H9 (cell line): ENCODE measurements around the gene TTLL9. TPM values are rescaled to one million over a fixed set of nuclear protein-coding genes. Genes with fewer than 3 reads are reported as not detected.

Source experiments
- DNase-seq: peaks from one replicate; pipeline ENCODE4 v3.0.0-alpha.2; 2017
- H2AFZ ChIP-seq: one replicate; pipeline ENCODE4 v1.6.1; 2013; ENCODE audit warnings: mild to moderate bottlenecking, low read length, control low read depth, moderate library complexity
- H2AK5ac ChIP-seq: 2 replicates; pipeline ENCODE4 v1.6.1; 2013; ENCODE audit warnings: low read length, control low read depth, mixed read lengths; ENCODE audit not compliant: insufficient read length
- H2BK120ac ChIP-seq: one replicate; pipeline ENCODE4 v1.6.1; 2013; ENCODE audit warnings: low read depth, mild to moderate bottlenecking, low read length, control low read depth, inconsistent platforms; ENCODE audit not compliant: poor library complexity, severe bottlenecking
- H2BK12ac ChIP-seq: 2 replicates; pipeline ENCODE4 v1.6.1; 2013; ENCODE audit warnings: low read length, control low read depth, mixed read lengths, low read depth; ENCODE audit not compliant: insufficient read length
- H2BK15ac ChIP-seq: 2 replicates; pipeline ENCODE4 v1.6.1; 2013; ENCODE audit warnings: low read depth, low read length, control low read depth
- H2BK20ac ChIP-seq: one replicate; pipeline ENCODE4 v1.6.1; 2013; ENCODE audit warnings: low read depth, mild to moderate bottlenecking, low read length, control low read depth, inconsistent platforms; ENCODE audit not compliant: poor library complexity, severe bottlenecking
- H2BK5ac ChIP-seq: 2 replicates; pipeline ENCODE4 v1.6.1; 2013; ENCODE audit warnings: low read length, control low read depth, mixed read lengths; ENCODE audit not compliant: insufficient read length
- H3K14ac ChIP-seq: 2 replicates; pipeline ENCODE4 v1.6.1; 2013; ENCODE audit warnings: low read length, control low read depth; ENCODE audit not compliant: insufficient read depth
- H3K18ac ChIP-seq: 2 replicates; pipeline ENCODE4 v1.6.1; 2013; ENCODE audit warnings: low read depth, mild to moderate bottlenecking, mixed read lengths, low read length, control low read depth; ENCODE audit not compliant: insufficient read length
- H3K23ac ChIP-seq: 2 replicates; pipeline ENCODE4 v1.6.1; 2013; ENCODE audit warnings: low read length, control low read depth, mixed read lengths, low read depth; ENCODE audit not compliant: insufficient read length
- H3K23me2 ChIP-seq: 2 replicates; pipeline ENCODE4 v1.6.1; 2013; ENCODE audit warnings: low read depth, mild to moderate bottlenecking, mixed read lengths, low read length, control low read depth; ENCODE audit not compliant: insufficient read length, poor library complexity, severe bottlenecking
- H3K27ac ChIP-seq: 2 replicates; pipeline ENCODE4 v1.5.1; 2013; ENCODE audit warnings: low read length, control low read depth, mixed read lengths, low read depth; ENCODE audit not compliant: insufficient read length
- H3K27me3 ChIP-seq: 2 replicates; pipeline ENCODE4 v1.6.1; 2013; ENCODE audit warnings: low read length, control low read depth, inconsistent platforms; ENCODE audit not compliant: insufficient read depth
- H3K4ac ChIP-seq: 2 replicates; pipeline ENCODE4 v1.6.1; 2013; ENCODE audit warnings: low read depth, mild to moderate bottlenecking, control low read depth, inconsistent platforms, low read length, moderate library complexity
- H3K4me1 ChIP-seq: 2 replicates; pipeline ENCODE4 v1.6.1; 2013; ENCODE audit warnings: low read length, control low read depth, inconsistent platforms; ENCODE audit not compliant: insufficient read depth
- H3K4me2 ChIP-seq: 2 replicates; pipeline ENCODE4 v1.6.1; 2013; ENCODE audit warnings: low read length, control low read depth, mixed read lengths; ENCODE audit not compliant: insufficient read length, insufficient read depth
- H3K56ac ChIP-seq: 2 replicates; pipeline ENCODE4 v1.6.1; 2013; ENCODE audit warnings: low read depth, mild to moderate bottlenecking, mixed read lengths, low read length, control low read depth; ENCODE audit not compliant: insufficient read length
- H3K79me1 ChIP-seq: 2 replicates; pipeline ENCODE4 v1.6.1; 2013; ENCODE audit warnings: low read depth, mild to moderate bottlenecking, moderate library complexity, low read length, control low read depth, inconsistent platforms; ENCODE audit not compliant: insufficient read depth, poor library complexity, severe bottlenecking
- H3K79me2 ChIP-seq: 2 replicates; pipeline ENCODE4 v1.6.1; 2013; ENCODE audit warnings: low read length, control low read depth, inconsistent platforms; ENCODE audit not compliant: insufficient read depth
- H3K9ac ChIP-seq: 2 replicates; pipeline ENCODE4 v1.6.1; 2013; ENCODE audit warnings: low read length, control low read depth, mixed read lengths; ENCODE audit not compliant: insufficient read length; ENCODE audit errors: extremely low read depth
- H3K9me3 ChIP-seq: one replicate; pipeline ENCODE4 v1.6.1; 2013; ENCODE audit warnings: low read depth, low read length, inconsistent platforms; ENCODE audit not compliant: control insufficient read depth
- H3T11ph ChIP-seq: one replicate; pipeline ENCODE4 v1.6.1; 2013; ENCODE audit warnings: mild to moderate bottlenecking, low read length, control low read depth, inconsistent platforms
- H4K20me1 ChIP-seq: one replicate; pipeline ENCODE4 v1.6.1; 2013; ENCODE audit not compliant: control insufficient read depth, insufficient read length, insufficient read depth
- H4K5ac ChIP-seq: 2 replicates; pipeline ENCODE4 v1.6.1; 2013; ENCODE audit warnings: low read depth, mild to moderate bottlenecking, mixed read lengths, low read length, control low read depth; ENCODE audit not compliant: insufficient read length
- H4K8ac ChIP-seq: replicated peaks from 2 replicates; pipeline ENCODE4 v1.6.1; 2013; ENCODE audit warnings: low read length, control low read depth, mixed read lengths, low read depth; ENCODE audit not compliant: insufficient read length
- H4K91ac ChIP-seq: 2 replicates; pipeline ENCODE4 v1.6.1; 2013; ENCODE audit warnings: low read depth, mild to moderate bottlenecking, moderate library complexity, mixed read lengths, low read length, control low read depth; ENCODE audit not compliant: insufficient read length
- H3K27ac Mint-ChIP-seq, 3 experiments: 2 replicates in 2 of 3; 3 replicates in 1 of 3; pipeline ENCODE4 v1.8.0; 2020 to 2021; ENCODE audit warnings: mixed read lengths in 3 of 3, mild to moderate bottlenecking in 1 of 3, moderate library complexity in 1 of 3
- H3K27me3 Mint-ChIP-seq: 2 replicates; pipeline ENCODE4 v1.8.0; 2021; ENCODE audit warnings: low read depth, mild to moderate bottlenecking, moderate library complexity, mixed read lengths
- H3K36me3 Mint-ChIP-seq, 3 experiments: 2 replicates in 2 of 3; 3 replicates in 1 of 3; pipeline ENCODE4 v1.8.0; 2020 to 2021; ENCODE audit warnings: low read depth in 3 of 3, mixed read lengths in 3 of 3; ENCODE audit not compliant: insufficient read depth in 1 of 3
- H3K4me1 Mint-ChIP-seq, 2 experiments: 2 replicates each; pipeline ENCODE4 v1.8.0; 2020; ENCODE audit warnings: mixed read lengths in 2 of 2
- H3K4me3 Mint-ChIP-seq, 2 experiments: 2 replicates in 1 of 2; 3 replicates in 1 of 2; pipeline ENCODE4 v1.8.0; 2020 to 2021; ENCODE audit warnings: mild to moderate bottlenecking in 2 of 2, mixed read lengths in 2 of 2, moderate library complexity in 1 of 2
- H3K9me3 Mint-ChIP-seq, 2 experiments: 2 replicates in 1 of 2; 3 replicates in 1 of 2; pipeline ENCODE4 v1.8.0; 2020; ENCODE audit warnings: mild to moderate bottlenecking in 2 of 2, mixed read lengths in 2 of 2, moderate library complexity in 1 of 2
- CTCF ChIP-seq: fragments of 200-600 bp; sonication (generic); conservative IDR thresholded peaks from 3 replicates; pipeline ENCODE4 v1.8.0; 2021; ENCODE audit warnings: antibody characterized with exemption, mild to moderate bottlenecking
- WGBS: extraction: QIAGEN DNeasy Blood & Tissue Kit; methylation state at CpG from one replicate; pipeline ENCODE4 v1.1.7; 2013; ENCODE audit warnings: missing lambda C conversion rate, low lambda C conversion rate, mixed read lengths; ENCODE audit not compliant: insufficient read length; ENCODE audit errors: extremely low coverage; 5-methylcytosine and 5-hydroxymethylcytosine counted together
- total RNA-seq: library from RNA; stranded (reverse); gene quantifications from 2 replicates; pipeline ENCODE4 v1.2.1, GENCODE V29; 2021

The TTLL9 gene
- total RNA-seq, 1 experiment from 2014 or later = 0.20 TPM

GRCh38 chr20:31948008-31948407, 77.6 kb downstream of the TTLL9 start:
- peaks cover 38 to 66% (median 52%) of the 10 kb centered on the region in 3 experiments for H3K36me3 Mint-ChIP-seq
- H4K20me1 ChIP-seq = no peaks in the 10 kb centered on the region
- no peak overlapping the region for H2BK20ac ChIP-seq
- H3K27me3 Mint-ChIP-seq = peaks cover 3% of the 10 kb centered on the region; the same call in 1 of the 2 replicates
- H3T11ph ChIP-seq = no peak overlapping the region
- H2BK12ac ChIP-seq = no peak overlapping the region
- no peak overlapping the region for H3K18ac ChIP-seq
- H4K5ac ChIP-seq = no peak overlapping the region
- TF ChIP-seq CTCF = no peak
- no peaks in the 10 kb centered on the region for H3K4me1 ChIP-seq
- H3K27me3 ChIP-seq = no peaks in the 10 kb centered on the region
- no peak overlapping the region for H3K4me2 ChIP-seq
- H3K14ac ChIP-seq = no peak overlapping the region
- H2BK5ac ChIP-seq = no peak overlapping the region
- H3K23ac ChIP-seq = no peak overlapping the region
- peaks cover 7% of the 10 kb centered on the region for H3K23me2 ChIP-seq
- no peak overlapping the region for H2AK5ac ChIP-seq
- no peak overlapping the region for H3K27ac ChIP-seq
- H3K4ac ChIP-seq = no peak overlapping the region
- peaks cover 9 to 11% of the 10 kb centered on the region in 2 experiments for H3K4me1 Mint-ChIP-seq
- no peak overlapping the region for H2AFZ ChIP-seq
- no peak overlapping the region for H4K91ac ChIP-seq
- H3K56ac ChIP-seq = no peak overlapping the region
- no peak for DNase-seq
- H3K9ac ChIP-seq = no peak overlapping the region
- H3K9me3 Mint-ChIP-seq = no peaks in the 10 kb centered on the region; a peak in 1 of 5 replicates
- no peak overlapping the region for H3K27ac Mint-ChIP-seq
- no peak overlapping the region for H2BK15ac ChIP-seq
- peaks cover 5% of the 10 kb centered on the region; the same call in 1 of the 2 replicates for H3K79me2 ChIP-seq
- H4K8ac ChIP-seq = no peak overlapping the region
- peaks cover 10% of the 10 kb centered on the region for H3K79me1 ChIP-seq
- WGBS = no CpG with 5 or more reads among the region's 2 CpGs
- H3K4me3 Mint-ChIP-seq = no peak overlapping the region
- no peaks in the 10 kb centered on the region for H3K9me3 ChIP-seq
- no peak overlapping the region for H2BK120ac ChIP-seq
